Hematopoietic multipotent progenitor cell (in vitro differentiated cells): ENCODE results near the gene KLHDC9. TPM values are rescaled to one million over a fixed set of nuclear protein-coding genes. Genes with fewer than 3 reads are reported as not detected.
"Not testable (repeated sequence)": the region's sequence is repeated elsewhere in the genome, so short reads cannot be mapped to it uniquely, and the experiment has no call there.

Experiments used
- DNase-seq, 3 donors: peaks; one replicate each; pipeline ENCODE4 v3.0.0-alpha.2; 2011 to 2015; ENCODE audit warnings: low read depth in 2 of 3, low spot score in 2 of 3
- total RNA-seq: library from RNA; depleted of rRNA; stranded (reverse); fragments of >200 nt; gene quantifications from one replicate; pipeline ENCODE4 v1.2.3, GENCODE V29; 2012

Gene KLHDC9
- total RNA-seq = 2.4 TPM

- DNase-seq = peak; percentile 45 to 84 (median 78)
Measured at GRCh38 chr1:161098210-161099068, at the start of gene KLHDC9. KLHDC9 (plus strand) TSS chr1:161098361; CDS start chr1:161098536, 175 bp downstream.

- DNase-seq = no peak
Measured at GRCh38 chr1:161048949-161049722, 49.0 kb upstream of the KLHDC9 start.

- DNase-seq = no peak
Measured at GRCh38 chr1:161051219-161051618, 46.9 kb upstream of the KLHDC9 start.

- DNase-seq = no peak
Measured at GRCh38 chr1:161052899-161053298, 45.3 kb upstream of the KLHDC9 start.

GRCh38 chr1:161054232-161054631, 43.9 kb upstream of the KLHDC9 start:
- no peak for DNase-seq

- no peak for DNase-seq
Measured at GRCh38 chr1:161054805-161055204, 43.4 kb upstream of the KLHDC9 start.

- no peak for DNase-seq
Measured at GRCh38 chr1:161059293-161059692, 38.9 kb upstream of the KLHDC9 start.

- no peak for DNase-seq
Measured at GRCh38 chr1:161061419-161061818, 36.7 kb upstream of the KLHDC9 start.

- not testable (repeated sequence) for DNase-seq
Measured at GRCh38 chr1:161063936-161064335, 34.2 kb upstream of the KLHDC9 start.

- DNase-seq = not testable (repeated sequence)
Measured at GRCh38 chr1:161065681-161066080, 32.5 kb upstream of the KLHDC9 start.

GRCh38 chr1:161066694-161067093, 31.5 kb upstream of the KLHDC9 start:
- DNase-seq = no peak

GRCh38 chr1:161068306-161069234, 29.6 kb upstream of the KLHDC9 start:
- DNase-seq = peak; percentile 55 to 97 (median 95)

- no peak for DNase-seq
Measured at GRCh38 chr1:161069241-161069640, 28.9 kb upstream of the KLHDC9 start.

- DNase-seq = peak; percentile 45 to 97 (median 88)
Measured at GRCh38 chr1:161069731-161070270, 28.4 kb upstream of the KLHDC9 start, which contains the start of gene ARHGAP30. ARHGAP30 (minus strand) TSS chr1:161069891; CDS start chr1:161069624, 267 bp downstream.

- no peak for DNase-seq
Measured at GRCh38 chr1:161070761-161071160, 27.4 kb upstream of the KLHDC9 start.

GRCh38 chr1:161071886-161072371, 26.2 kb upstream of the KLHDC9 start:
- peak in 2 of 3 donors; percentile 65 to 74 for DNase-seq

- DNase-seq = no peak
Measured at GRCh38 chr1:161072751-161073449, 25.3 kb upstream of the KLHDC9 start.

GRCh38 chr1:161073474-161074121, 24.6 kb upstream of the KLHDC9 start:
- peak in 1 of 3 donors; percentile 19 for DNase-seq
